Pulmonary artery endothelial cell (primary cell): ENCODE results near the gene PTPRF. TPM values are rescaled to one million over a fixed set of nuclear protein-coding genes. Genes with fewer than 3 reads are reported as not detected.
A peak's percentile ranks its signal among the peaks of the same experiment; 100 is the strongest.

Source experiments
- DNase-seq: peaks from one replicate; pipeline ENCODE4 v3.0.0-alpha.2; 2011; ENCODE audit warnings: low read depth, low spot score
- total RNA-seq: library from RNA; depleted of rRNA; stranded (reverse); fragments of >200 nt; gene quantifications from 2 replicates; pipeline ENCODE4 v1.2.3, GENCODE V29; 2014

The PTPRF gene
- total RNA-seq, 1 donor from 2014 or later = 171 TPM

DNA sequence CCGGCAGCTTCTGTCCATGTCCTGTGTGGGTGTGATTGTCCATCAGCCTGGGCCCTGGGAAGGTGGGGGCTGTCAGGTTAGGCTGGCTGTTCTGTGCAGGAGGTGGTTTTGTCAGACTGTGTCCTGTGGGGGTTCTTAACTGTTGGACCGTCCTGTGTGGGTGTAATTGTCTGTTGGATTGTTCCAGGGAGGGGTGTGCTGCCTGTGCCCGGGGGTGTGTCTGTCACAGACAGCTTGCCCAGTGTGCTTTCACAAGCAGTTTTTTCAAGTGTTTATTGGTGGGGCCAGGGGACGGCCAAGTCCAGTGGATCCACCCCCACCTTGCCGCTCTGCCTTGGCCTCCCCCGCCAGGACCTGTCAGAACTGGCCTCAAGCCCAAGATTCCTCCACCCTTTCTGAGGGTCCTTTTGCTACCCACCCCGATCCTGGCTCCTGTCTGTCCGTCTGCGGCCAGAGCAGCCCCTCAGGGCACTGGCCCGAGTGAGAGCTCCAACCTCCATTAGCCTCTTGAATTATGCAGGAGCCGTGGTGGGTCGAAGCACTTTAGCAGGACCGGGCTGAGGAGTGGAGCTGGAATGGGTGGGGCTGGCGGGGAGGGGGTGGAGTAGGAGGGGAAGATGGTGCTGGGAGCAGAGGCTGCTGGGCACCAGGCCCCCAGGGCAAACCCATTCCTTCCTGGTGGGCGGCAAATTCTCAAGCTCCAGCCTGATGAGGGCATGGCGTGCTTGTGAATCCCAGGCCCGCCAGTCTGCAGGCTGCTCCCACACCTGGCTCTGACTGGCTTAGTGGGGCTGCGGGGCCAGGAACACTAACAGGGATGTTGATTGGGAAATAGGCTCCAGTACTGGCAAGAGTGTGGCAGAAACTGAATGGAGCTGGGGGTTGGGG lies 47.2 kb downstream of the PTPRF start:
- no peak for DNase-seq

DNA sequence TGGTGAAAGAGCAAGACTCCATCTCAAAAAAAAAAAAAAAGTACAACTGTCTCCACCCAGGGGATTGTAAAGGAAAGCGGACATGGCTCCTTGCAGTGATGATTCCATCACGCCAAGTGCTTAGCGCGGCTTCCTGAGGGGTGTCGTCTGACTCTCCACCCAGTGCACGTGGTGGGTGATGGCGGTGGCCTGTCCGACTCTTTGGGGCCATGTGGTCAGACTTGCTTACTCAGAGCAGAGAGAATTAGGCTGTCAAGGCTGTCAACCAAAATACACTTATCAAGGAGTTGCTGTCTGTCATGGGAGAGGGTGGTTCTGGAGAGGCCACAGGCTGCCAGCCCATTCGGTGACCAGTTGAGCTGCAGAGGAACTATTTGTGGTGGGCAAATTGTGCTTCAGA lies 49.4 kb downstream of the PTPRF start:
- DNase-seq = no peak

DNA sequence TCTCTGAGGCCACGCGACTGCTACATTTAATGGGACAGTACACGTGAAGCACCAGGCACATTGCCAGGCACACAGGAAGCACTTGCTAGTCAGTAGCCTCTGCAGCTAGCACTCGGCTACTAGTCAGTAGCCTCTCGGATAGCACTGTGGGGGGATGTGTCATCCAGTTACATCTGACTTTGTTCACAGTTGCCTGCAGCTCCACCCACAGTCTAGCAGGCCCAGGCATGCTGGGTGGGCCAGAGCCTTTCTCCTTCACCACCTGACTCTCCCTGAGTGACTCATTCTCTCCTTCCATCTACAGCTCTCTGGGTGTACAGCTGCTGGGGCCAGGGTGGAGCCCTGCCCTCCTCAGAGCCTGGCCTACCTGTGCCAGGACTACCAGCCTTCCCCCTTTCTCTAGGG lies 51.5 kb downstream of the PTPRF start:
- DNase-seq = peak; percentile 55

DNA sequence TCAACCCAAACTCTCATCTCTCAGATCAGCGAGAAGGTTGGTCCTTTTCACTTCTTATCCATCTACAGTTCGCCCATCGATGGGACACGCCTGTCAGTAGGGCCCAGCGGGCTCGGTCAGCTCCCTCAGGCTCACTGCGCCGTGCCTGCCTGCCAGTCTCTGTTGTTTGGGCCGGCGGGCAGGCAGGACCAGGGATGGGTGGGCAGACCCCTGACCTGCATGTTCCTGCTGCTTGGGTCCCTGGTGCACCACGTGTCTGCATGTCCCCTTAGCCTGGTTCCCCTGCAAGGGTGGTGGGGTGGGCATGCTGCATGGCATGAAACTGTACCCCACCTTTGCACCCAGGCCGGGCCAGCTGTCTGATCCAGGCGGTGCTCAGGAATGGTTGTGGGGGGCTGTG lies 52.4 kb downstream of the PTPRF start:
- no peak for DNase-seq

DNA sequence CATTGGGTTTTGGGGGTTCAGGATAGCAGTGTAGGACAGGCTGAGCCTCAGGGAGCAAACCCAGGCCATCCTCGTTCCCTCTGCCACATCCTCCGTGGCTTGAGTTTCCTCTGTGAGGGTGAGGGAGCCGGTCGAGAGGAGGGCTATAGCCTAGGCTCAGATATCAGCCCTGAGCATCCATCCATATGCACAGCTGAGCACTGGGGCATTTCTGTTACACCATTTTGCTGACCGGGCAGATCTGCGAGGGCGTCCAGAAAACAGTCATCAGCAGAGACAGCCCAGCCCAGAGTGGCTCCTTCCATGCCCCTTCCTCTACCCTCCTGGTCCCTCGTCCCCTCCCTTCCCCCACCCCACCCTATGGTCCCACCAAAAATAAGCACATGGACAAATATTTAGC lies 53.5 kb downstream of the PTPRF start:
- no peak for DNase-seq

DNA sequence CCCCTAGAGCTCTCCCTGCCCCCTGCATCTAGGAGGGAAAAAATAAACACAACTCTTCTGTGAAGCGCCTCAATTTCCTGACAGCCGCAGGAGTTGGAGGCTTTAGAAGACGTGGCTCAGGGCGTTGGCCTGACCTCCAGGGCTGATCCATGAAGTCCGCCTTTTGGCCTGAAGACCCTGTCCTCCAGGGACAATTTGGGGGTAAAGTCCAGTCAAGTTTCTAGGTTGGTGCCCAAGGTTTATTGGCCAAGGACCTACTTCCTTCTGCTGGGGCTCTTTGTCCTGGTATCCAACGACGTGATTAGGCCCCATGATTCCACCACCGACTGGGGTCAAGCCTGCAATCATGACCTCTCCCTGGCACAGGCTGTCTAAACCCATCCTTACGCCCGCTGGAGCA lies 54.9 kb downstream of the PTPRF start:
- DNase-seq = no peak

DNA sequence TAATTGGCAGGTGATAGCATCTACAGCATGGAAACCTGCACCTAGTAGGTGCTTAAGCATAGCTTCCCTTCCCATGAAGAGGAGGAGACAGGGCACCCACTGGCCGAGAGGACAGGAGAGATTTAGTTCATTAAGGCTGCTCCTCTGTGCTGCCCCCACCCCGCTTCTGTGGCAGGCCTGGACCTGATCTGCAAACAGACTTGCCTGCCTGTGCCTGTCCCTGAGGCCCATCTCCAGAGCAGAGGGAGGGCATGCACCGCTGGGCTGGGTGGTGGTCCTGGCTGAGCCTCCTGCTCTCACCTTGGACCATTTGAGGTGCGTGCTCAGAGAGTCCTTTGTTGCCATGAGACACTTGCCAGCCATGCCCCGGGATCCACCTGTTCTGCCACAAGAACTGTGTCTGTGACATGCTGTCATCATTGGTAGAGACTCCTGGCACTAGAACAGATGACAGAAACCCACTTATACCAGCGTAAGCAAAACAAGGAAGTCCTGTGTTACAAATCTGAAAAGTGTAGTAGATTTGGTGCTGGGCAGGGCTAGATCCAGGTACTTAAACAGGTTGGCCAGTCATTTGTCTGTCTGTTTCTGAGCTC lies 55.6 kb downstream of the PTPRF start:
- DNase-seq = no peak

DNA sequence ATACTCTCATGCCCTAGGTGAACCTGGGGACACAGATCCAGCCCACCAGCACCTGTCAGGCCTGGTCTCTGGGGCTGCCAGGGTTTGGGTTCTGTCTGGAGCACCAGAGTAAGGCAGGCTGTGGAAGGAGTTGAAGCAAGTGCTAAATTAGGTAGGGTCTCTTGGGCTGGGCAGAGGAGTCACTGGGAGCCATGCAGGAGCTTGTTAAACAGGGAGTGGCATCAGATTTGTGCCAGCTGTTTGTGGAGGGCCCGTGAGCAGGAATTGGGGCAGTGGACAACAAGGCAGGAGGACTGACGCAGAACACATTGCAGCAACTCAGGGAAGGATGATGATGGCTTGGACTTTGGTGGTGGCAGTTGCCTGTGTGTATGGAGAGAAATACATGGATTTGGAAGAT lies 56.3 kb downstream of the PTPRF start:
- DNase-seq = no peak

DNA sequence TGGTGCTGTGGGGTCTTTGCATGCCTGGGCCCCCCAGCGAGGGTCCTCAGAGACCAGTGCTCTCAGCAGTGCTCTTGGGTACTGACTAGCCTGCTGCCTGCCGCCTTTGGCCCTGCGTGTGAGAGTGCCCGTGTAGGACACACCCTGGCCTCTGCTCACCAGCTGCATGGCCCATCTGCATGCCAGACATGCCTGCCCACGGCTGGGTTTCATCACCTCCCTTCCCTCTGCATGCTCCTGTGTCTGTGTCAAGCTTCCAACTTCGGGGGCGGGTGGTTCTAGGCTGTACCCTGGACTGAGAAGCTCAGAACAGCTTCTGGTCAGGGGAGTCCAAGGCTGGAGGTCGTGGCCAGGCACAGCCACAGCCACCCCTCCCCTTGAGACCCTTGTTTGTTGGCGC lies 56.9 kb downstream of the PTPRF start:
- no peak for DNase-seq

DNA sequence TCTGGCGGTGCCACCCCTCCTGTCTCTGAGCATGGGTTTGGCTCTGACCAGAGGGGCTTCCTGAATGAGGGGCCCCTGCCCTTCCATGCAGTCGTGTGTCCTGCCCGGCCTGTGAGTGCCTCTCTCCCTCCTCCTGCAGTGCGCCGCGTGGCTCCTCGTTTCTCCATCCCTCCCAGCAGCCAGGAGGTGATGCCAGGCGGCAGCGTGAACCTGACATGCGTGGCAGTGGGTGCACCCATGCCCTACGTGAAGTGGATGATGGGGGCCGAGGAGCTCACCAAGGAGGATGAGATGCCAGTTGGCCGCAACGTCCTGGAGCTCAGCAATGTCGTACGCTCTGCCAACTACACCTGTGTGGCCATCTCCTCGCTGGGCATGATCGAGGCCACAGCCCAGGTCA lies 57.9 kb downstream of the PTPRF start:
- no peak for DNase-seq

DNA sequence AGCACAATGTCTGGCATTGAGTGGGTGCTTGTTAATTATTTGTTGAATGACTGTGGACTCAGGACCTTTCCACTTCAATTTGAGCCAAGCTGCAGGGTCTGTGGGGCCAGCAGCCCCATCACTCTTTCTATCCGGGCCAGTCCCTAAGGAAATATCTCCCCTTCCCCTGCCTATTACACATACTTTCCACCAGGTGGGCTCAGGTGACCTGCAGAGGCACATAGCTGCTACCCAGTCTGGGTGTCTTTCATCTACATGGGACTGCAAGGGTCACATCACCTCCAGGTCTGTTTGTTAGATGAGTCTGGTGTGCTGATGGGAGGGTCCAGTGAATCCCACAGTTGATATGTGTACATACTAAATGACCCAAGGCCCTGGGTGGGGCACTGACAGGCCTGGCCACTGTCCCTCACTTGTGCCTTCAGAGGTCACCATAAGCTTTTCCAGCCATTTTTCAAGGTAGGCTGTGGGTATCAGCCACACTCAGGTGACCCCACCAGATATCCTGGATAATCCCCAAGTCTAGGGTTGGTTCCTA lies 59.8 kb downstream of the PTPRF start:
- no peak for DNase-seq

DNA sequence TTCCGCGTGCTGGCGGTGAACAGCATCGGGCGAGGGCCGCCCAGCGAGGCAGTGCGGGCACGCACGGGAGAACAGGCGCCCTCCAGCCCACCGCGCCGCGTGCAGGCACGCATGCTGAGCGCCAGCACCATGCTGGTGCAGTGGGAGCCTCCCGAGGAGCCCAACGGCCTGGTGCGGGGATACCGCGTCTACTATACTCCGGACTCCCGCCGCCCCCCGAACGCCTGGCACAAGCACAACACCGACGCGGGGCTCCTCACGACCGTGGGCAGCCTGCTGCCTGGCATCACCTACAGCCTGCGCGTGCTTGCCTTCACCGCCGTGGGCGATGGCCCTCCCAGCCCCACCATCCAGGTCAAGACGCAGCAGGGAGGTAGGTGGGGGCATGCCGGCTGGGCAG lies 60.5 kb downstream of the PTPRF start:
- DNase-seq = no peak

DNA sequence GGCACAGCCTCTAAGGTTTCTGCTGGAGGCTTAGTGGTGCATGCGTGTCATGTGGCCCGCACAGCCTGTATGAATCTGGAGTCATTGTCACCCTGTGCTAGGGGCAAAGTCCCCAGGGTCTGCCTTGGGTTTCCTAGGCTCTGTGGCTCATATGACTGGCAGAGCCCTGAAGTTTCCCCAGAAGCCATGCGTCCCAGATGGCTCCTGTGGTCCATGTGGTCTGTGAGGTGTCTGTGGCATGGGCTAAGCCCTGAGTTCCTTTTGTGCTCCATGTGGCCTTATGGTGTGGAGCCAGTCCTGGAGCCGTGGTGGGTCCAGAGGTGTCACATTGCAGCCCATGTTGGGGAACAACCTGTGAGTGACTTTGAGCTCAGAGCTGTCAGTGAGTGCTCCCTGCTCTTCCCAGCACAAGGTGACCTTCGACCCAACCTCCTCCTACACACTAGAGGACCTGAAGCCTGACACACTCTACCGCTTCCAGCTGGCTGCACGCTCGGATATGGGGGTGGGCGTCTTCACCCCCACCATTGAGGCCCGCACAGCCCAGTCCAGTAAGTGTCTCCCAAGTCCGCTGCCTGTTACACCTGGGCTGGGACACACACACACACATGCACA lies 61.5 kb downstream of the PTPRF start:
- DNase-seq = no peak

DNA sequence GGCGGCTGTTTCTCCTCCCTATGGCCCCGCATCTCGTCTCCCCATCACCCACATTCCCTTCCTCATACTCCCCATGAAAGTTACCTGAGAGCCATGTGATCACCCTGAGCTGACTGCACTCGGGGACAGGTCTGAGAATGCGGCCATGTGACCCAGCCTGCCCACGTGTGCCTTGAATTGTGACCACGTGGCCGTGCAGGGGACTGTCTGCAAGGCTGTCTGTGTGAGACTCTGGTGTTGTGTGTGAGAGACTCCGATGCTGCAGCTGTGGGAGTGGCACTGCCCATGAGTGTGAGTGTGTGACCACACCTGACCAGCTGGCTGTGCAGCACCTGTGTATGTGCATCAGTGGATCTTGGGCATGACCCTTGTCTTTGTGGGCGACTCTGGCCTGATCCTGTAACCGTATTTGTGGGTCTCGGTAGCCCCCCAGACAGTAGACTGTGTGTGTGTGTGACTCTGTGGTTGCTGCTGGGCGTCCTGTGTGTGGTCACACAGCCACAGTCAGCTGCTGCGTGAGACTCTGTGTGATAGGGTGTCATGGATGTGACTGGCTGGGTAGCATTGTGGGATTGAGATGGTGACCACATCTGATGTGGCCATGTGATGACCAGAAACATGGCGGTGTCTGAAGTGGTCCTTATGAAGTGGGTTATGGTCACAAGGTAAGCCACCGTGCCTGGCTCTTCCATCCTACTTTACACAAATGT lies 62.4 kb downstream of the PTPRF start:
- no peak for DNase-seq

DNA sequence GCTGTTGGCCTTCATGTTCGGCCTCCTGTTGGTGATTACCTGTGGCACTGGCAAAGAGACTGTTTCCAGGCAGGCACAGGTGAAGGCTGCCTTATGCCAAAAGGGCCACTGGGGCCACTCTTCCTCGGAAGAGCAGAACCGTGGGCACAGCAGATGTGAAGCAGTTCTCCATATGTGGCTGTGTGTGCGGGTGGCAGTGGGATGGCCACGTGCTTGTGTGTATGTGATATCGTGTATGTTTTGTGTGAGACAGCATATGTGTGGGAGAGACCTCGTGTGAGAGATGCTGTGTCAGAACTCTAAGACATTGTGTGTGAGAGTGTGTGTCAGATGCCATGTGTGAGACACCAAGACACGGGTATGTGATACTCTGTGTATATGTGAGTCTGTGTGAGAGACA lies 65.9 kb downstream of the PTPRF start:
- no peak for DNase-seq

DNA sequence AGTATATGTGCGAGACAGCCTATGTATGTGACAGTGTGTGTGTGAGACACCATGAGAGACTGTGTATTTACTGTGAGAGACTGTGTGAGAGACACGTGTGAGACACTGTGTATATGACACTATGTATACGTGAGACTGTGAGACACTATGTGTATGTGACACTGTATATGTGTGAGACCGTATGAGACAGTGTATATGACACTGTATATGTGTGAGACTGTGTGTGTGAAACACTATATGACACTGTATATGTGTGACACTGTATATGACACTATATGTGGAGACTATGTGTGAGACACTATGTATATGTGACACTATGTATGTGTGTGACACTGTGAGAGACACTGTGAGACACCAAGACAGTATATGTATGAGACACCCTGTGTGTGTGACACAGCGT lies 66.3 kb downstream of the PTPRF start:
- no peak for DNase-seq

DNA sequence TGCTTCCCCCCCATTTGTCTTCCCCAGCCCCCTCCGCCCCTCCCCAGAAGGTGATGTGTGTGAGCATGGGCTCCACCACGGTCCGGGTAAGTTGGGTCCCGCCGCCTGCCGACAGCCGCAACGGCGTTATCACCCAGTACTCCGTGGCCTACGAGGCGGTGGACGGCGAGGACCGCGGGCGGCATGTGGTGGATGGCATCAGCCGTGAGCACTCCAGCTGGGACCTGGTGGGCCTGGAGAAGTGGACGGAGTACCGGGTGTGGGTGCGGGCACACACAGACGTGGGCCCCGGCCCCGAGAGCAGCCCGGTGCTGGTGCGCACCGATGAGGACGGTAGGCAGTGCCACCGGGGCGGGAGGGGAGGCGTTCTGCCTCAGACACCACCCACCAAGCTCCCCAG lies 67.0 kb downstream of the PTPRF start:
- no peak for DNase-seq

DNA sequence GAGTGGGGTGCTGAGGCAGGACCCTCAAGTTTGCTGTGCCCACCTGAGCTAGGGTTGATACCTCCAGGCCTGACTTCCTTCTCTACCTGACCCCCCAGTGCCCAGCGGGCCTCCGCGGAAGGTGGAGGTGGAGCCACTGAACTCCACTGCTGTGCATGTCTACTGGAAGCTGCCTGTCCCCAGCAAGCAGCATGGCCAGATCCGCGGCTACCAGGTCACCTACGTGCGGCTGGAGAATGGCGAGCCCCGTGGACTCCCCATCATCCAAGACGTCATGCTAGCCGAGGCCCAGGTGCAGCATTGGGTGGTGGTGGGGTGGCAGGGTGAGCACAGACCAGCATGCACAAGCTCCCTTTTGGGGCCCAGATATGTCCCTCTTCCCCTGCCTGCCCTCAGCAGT lies 67.9 kb downstream of the PTPRF start:
- DNase-seq = no peak

DNA sequence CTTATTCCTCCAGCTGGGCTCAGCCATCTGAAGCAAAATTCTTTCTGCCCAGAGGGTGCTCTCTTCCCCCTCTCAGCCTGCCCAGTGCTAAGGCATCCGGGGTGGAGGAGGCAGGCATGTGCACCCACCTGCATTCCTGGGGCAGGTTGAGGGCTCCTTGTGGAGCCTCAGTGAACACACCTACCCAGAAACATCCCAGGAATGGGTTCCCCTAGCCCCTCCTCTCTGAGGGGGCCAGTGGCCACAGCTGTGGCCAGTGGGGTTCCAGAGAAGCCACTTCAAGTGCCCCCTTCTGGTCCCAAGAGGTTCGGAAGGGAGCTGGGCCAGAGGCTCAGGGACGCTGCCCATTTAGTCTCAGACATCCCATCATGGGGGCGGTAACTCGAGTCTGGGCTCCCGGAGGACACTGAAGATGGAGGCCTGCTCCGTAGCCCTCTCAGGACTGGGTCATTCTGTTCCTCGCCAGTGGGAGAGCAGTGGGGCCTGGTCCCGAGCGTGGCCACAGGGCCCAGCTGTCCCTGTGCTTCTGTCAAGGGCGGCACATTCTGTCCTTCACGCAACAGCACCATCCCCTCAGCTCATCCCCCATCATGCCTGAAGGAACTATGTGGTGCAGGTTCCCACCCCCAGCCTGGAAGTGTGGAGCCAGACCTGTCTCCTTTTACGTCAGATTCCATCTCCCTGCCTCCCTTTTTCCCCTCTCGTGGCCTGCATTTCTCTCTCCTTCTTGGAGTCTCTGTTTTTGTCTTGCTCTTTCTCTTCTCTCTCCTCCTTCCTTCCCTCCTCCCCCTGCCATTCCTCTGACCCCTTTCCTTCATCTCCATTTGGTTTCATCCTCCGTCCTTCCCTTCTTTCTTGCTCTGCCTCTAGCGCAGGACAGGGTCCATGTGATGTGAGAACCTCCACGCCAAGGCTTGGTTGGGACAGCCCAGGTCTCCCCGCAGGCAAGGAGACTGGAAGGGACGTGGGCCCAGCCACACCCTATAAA lies 69.6 kb downstream of the PTPRF start:
- DNase-seq = no peak

DNA sequence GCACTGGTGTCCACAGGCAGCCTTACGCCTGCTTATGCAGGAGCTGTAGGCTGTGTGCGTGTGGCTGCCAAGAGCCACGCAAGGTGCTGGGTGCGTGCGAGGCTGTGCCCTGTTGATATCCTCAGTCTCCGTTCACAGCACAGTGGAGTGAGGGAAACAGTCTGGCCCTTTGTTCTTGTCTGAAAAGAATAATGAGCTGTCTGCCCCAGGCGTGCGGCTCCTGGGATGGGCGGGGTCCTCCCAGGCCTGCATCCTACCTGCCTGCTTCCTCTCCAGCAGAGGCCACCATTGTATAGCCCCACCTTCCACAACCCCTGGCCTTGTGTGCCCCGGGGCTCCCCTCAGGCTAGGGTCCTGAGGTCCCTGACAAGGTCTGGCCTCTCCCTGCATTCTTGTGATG lies 72.3 kb downstream of the PTPRF start:
- DNase-seq = no peak

DNA sequence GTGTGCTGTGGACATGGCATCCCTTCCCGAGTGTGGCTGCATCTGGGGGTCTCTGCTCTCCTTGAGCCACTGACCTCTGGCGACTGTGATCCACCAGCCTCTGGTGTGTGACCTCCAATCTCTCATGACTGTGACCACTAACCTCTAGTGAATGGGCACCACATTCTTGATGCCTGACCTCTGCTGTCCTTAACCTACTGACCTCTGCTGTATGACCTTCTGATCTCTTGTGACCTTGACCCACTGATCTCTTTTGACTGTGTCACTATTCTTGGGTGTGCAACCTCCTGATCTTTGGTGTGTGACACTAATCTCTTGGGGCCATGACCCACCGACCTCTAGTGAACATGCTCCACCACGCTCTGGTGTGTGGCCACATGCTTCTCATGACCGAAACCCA lies 73.5 kb downstream of the PTPRF start:
- no peak for DNase-seq
